B cell (primary cell): Measurements from ENCODE around the gene XPNPEP1.

Source experiments
- CTCF ChIP-seq: fragments of 200-600 bp; IDR thresholded peaks from one replicate; pipeline ENCODE4 v1.8.0; 2022; ENCODE audit warnings: antibody characterized with exemption, mild to moderate bottlenecking
- EZH2 ChIP-seq: IDR thresholded peaks from 2 replicates; pipeline ENCODE4 v1.6.1; 2012; ENCODE audit warnings: borderline replicate concordance, low read depth, mild to moderate bottlenecking, moderate library complexity, low read length; ENCODE audit not compliant: insufficient read depth, poor library complexity, severe bottlenecking

DNA sequence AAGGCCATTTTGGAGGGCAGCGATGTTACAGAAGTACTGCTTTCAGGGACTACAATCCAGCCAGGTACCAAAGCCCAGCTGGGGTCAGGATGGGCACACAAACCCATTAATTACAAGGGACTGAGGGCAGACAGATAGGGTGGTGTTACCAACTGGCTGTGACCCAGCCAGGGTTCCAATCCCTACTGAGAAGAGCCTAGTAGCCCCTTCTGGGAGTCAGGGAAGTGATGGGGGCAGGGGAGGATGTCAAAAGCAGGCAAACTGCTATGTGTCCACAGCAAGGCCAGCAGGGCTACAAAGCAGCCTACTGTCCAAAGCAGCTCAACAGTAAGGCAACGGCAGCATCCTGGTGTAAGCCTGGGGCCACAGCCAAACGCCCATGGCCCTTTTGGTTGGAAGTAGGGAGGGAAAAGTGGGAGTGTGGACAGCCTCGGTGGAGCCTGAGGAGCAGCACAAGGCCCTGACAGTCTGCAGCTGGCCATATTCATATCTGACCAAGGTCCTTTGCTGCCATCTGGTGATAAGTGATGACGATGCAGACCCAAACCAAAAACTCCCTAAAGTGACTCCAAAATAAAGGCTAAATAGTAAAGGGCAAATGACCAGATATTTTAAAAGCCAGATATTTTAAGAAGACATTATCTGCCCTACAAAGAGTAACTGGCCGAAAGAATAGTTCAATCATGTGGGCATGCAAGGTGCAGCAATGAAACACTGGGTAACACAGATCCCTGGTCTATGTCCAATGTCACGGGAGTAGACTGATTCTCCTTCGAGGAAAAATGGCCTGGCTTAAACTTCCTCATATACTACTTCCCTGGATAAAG lies 56.9 kb downstream of the XPNPEP1 start:
- no peak for TF ChIP-seq CTCF
- TF ChIP-seq EZH2 = no peak
